Osteoblast (primary cell): ENCODE results near the gene DHX58. TPM values are rescaled to one million over a fixed set of nuclear protein-coding genes. Genes with fewer than 3 reads are reported as not detected.

Source experiments
- DNase-seq: peaks from one replicate; pipeline ENCODE4 v3.0.0; 2011; ENCODE audit warnings: low spot score, mixed read lengths; ENCODE audit not compliant: insufficient read length; ENCODE audit errors: missing footprints
- H2AFZ ChIP-seq: 2 replicates; pipeline ENCODE4 v1.6.0; 2011; ENCODE audit warnings: mild to moderate bottlenecking, low read length
- H3K27ac ChIP-seq: 2 replicates; pipeline ENCODE4 v1.5.1; 2011; ENCODE audit warnings: mild to moderate bottlenecking, low read depth, low read length, moderate library complexity
- H3K27me3 ChIP-seq: 2 replicates; pipeline ENCODE4 v1.6.0; 2012; ENCODE audit warnings: mild to moderate bottlenecking, control low read depth, inconsistent platforms, low read length, moderate library complexity; ENCODE audit not compliant: insufficient read depth
- H3K36me3 ChIP-seq: 2 replicates; pipeline ENCODE4 v1.5.1; 2011; ENCODE audit warnings: mild to moderate bottlenecking, low read length, control low read depth, moderate library complexity; ENCODE audit not compliant: insufficient read depth
- H3K4me1 ChIP-seq: 2 replicates; pipeline ENCODE4 v1.5.1; 2011; ENCODE audit warnings: mild to moderate bottlenecking, low read length, control low read depth, moderate library complexity; ENCODE audit not compliant: insufficient read depth
- H3K4me2 ChIP-seq: 2 replicates; pipeline ENCODE4 v1.6.0; 2011; ENCODE audit warnings: mild to moderate bottlenecking, low read length; ENCODE audit not compliant: insufficient read depth
- H3K4me3 ChIP-seq: fragments of 200-600 bp; sonication (generic); 3 replicates; pipeline ENCODE4 v1.5.1; 2012; ENCODE audit warnings: mild to moderate bottlenecking, low read length, inconsistent platforms; ENCODE audit not compliant: insufficient read depth
- H3K79me2 ChIP-seq: 2 replicates; pipeline ENCODE4 v1.6.0; 2012; ENCODE audit warnings: mild to moderate bottlenecking, low read length, control low read depth, inconsistent platforms; ENCODE audit not compliant: insufficient read depth
- H3K9me3 ChIP-seq: 2 replicates; pipeline ENCODE4 v1.5.1; 2011; ENCODE audit warnings: low read depth, low read length, control low read depth
- H4K20me1 ChIP-seq: 2 replicates; pipeline ENCODE4 v1.6.0; 2012; ENCODE audit warnings: mild to moderate bottlenecking, low read length, control low read depth; ENCODE audit not compliant: insufficient read depth
- total RNA-seq: library from RNA; depleted of rRNA; stranded (reverse); fragments of >200 nt; gene quantifications from 2 replicates; pipeline ENCODE4 v1.2.3, GENCODE V29; 2012
- TF ChIP-seq, protein P1 (sequence below): IDR thresholded peaks from 2 replicates; pipeline ENCODE4 v1.5.1; 2011; ENCODE audit warnings: mild to moderate bottlenecking, low read depth, low read length, moderate library complexity; ENCODE audit errors: extremely low read depth

Gene DHX58
- total RNA-seq, 1 donor: 18.5 TPM

DNA sequence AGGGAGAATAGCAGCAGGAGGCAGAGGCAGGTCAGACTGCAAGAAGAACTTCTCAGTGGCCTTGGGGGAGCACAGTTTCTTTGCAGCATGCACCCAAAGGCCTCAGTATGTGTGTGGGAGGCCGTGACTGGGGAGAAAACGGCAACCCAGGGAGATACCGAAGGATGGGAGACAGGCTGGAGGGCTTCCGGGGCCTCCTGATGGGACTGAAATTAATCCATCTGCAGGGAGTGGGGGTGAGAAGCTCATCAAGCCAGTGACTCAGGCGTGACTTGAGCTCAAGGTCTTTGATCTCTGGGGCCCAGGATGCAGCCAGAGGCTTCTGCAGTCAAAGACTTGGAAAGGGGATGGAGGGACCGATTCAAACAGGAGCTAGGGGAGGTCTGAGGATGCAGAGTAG lies 57.0 kb downstream of the DHX58 start:
- no peaks in the 10 kb centered on the region for H3K4me1 ChIP-seq
- H3K27me3 ChIP-seq: peaks cover 46% of the 10 kb centered on the region
- DNase-seq: no peak
- no peak overlapping the region for H3K4me2 ChIP-seq
- H3K27ac ChIP-seq: no peak overlapping the region
- no peak overlapping the region for H2AFZ ChIP-seq
- H3K79me2 ChIP-seq: no peaks in the 10 kb centered on the region
- H3K4me3 ChIP-seq: no peak overlapping the region
- no peaks in the 10 kb centered on the region for H3K9me3 ChIP-seq
- H4K20me1 ChIP-seq: no peaks in the 10 kb centered on the region
- TF ChIP-seq, protein P1, sequence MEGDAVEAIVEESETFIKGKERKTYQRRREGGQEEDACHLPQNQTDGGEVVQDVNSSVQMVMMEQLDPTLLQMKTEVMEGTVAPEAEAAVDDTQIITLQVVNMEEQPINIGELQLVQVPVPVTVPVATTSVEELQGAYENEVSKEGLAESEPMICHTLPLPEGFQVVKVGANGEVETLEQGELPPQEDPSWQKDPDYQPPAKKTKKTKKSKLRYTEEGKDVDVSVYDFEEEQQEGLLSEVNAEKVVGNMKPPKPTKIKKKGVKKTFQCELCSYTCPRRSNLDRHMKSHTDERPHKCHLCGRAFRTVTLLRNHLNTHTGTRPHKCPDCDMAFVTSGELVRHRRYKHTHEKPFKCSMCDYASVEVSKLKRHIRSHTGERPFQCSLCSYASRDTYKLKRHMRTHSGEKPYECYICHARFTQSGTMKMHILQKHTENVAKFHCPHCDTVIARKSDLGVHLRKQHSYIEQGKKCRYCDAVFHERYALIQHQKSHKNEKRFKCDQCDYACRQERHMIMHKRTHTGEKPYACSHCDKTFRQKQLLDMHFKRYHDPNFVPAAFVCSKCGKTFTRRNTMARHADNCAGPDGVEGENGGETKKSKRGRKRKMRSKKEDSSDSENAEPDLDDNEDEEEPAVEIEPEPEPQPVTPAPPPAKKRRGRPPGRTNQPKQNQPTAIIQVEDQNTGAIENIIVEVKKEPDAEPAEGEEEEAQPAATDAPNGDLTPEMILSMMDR: no peak
- H3K36me3 ChIP-seq: no peaks in the 10 kb centered on the region

DNA sequence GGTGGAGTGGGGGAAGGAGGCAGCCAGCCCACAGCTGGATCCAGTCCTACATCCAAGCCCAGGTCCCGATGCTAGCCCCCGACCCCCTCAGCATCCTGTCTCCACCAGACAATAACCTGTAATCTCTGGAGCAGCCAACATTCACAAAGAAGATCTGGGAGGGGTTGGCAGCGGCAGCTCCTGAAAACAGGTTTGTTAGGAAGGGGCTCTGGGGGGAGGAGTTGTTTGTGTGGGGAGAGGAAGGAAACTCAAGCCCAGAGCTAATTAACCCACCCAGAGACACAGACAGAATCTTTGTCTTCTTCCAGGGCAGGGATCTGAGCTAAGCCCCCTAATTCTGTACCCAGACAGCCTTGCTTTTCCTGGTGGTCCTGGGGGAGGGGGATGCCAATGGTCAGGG lies 57.5 kb downstream of the DHX58 start:
- Histone ChIP-seq H3K27ac (no peak overlapping the region), H3K27me3 (peaks cover 46% of the 10 kb centered on the region), H3K4me3 (no peak overlapping the region), H3K4me1 (no peaks in the 10 kb centered on the region), H4K20me1 (no peaks in the 10 kb centered on the region), H2AFZ (no peak overlapping the region), H3K36me3 (no peaks in the 10 kb centered on the region), H3K79me2 (no peaks in the 10 kb centered on the region), H3K4me2 (no peak overlapping the region), H3K9me3 (no peaks in the 10 kb centered on the region)
- no peak for DNase-seq
- TF ChIP-seq, protein P1: no peak

DNA sequence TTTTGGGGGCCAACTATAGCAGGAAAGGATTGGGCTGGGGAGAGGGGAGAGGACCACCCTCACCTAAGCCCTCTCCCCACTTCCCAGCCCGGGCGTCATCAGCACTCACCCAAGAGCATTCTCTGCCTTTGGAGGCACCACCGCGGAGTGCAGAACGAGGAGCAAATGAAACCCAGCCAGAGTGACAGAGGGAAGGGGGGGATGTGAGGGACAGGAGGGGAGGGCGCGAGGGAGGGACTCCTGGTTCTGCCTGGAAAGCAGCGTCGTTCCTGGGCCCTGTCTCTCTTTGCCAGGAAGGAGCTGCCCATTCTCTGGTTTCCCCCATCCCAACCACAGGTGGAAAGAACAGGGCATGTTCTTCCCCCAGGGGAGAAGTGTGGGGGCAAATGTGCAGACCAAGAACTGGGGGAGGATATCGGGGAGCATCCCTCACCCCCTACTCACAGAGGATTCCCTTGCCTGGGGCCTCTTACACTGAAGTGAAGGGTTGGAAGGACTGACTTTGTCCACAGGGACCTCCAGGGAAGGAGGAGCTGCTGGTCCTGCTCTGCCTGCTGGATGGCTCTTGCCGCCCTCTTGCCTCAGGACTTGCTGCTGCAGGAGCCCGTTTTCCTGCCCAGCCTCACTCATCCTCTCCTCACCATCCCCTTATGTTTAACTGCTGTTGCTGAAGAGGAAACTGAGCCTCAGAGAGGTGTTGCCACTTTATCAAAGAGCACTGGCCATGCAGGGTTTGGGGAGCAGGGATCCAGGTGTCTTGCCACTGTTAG lies 58.6 kb downstream of the DHX58 start:
- no peak for DNase-seq
- Histone ChIP-seq H3K4me3 (no peak overlapping the region), H3K4me1 (no peaks in the 10 kb centered on the region), H3K27ac (no peak overlapping the region), H3K36me3 (no peaks in the 10 kb centered on the region), H2AFZ (no peak overlapping the region), H3K79me2 (no peaks in the 10 kb centered on the region), H4K20me1 (no peaks in the 10 kb centered on the region), H3K27me3 (peaks cover 56% of the 10 kb centered on the region), H3K9me3 (no peaks in the 10 kb centered on the region), H3K4me2 (no peak overlapping the region)
- TF ChIP-seq, protein P1: no peak

DNA sequence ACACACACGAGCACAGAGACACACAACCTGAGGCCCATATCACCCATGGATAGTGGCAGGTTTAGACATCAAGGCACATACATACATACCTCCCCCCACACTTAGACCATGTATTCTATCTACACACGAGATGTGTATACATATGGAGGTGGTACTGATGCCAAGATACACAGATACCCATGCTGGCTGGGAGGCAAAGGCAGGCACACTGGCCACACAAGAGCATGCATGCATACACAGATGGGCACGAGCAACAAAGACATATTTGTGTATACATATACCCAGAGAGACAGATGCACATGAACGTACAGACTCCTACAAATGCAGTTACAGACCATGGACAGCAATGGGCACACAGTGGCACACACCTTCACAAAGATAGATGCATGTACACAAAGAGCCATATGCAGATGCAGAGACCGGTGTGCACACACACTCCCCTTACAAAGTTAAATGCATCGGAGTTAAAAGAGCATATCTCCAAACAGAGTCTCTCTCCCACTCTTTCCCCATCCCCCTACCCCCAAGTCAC lies 60.1 kb downstream of the DHX58 start:
- no peak overlapping the region for H3K4me2 ChIP-seq
- H3K4me1 ChIP-seq: no peaks in the 10 kb centered on the region
- no peak for DNase-seq
- H3K79me2 ChIP-seq: no peaks in the 10 kb centered on the region
- no peak overlapping the region for H3K4me3 ChIP-seq
- H3K27ac ChIP-seq: no peak overlapping the region
- TF ChIP-seq, protein P1: no peak
- H3K9me3 ChIP-seq: no peaks in the 10 kb centered on the region
- H3K36me3 ChIP-seq: no peaks in the 10 kb centered on the region
- H2AFZ ChIP-seq: no peak overlapping the region
- H4K20me1 ChIP-seq: no peaks in the 10 kb centered on the region
- H3K27me3 ChIP-seq: peaks cover 57% of the 10 kb centered on the region
